Measurements from ENCODE around the gene CFHR2. TPM values are rescaled to one million over a fixed set of nuclear protein-coding genes. Genes with fewer than 3 reads are reported as not detected.
"Not testable (repeated sequence)": the region's sequence is repeated elsewhere in the genome, so short reads cannot be mapped to it uniquely, and the experiment has no call there.

The CFHR2 gene
- total RNA-seq (2014; rRNA removed): not detected in 2 replicates
- not detected for polyA plus RNA-seq (2012)

DNA sequence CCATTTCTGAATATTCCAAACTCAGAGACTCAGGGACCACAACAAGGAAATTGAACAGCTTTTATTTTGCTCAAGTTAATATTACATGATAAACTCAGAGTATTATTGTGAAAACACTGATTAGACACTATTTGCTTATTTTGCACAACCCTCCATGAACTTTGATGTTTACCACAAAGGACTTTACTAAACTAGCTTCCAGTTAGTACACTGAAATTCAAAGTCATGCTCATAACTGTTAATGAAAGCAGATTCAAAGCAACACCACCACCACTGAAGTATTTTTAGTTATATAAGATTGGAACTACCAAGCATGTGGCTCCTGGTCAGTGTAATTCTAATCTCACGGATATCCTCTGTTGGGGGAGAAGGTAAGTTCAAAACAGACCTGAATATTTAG, at the start of gene CFHR2:
TSS of gene CFHR2 (plus strand) at position 171 of the 400 bp plus-strand sequence. CDS start at position 314, 143 bp downstream.
- not testable (repeated sequence) for DNase-seq (ENCODE audit: low read depth)

DNA sequence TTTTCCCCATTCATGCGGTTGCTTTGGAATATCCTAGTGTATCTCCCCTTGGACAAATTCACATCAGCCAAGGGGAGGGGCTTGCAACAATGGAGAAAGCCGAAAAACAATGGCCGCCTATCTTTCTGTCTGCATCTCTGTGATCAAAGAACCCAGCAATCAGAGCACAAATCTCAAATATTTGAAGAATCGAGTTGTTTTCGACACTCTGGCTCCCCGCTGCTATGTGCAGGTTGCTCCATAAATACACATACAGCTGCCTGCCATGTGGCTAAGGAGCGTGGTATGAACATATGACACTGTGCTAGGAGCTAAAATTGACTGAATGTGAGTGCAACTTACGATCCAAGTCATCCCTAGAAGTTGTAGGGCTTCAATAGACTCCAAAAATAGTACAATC, 47.2 kb upstream of the CFHR2 start:
- DNase-seq (ENCODE audit: low read depth): no peak

DNA sequence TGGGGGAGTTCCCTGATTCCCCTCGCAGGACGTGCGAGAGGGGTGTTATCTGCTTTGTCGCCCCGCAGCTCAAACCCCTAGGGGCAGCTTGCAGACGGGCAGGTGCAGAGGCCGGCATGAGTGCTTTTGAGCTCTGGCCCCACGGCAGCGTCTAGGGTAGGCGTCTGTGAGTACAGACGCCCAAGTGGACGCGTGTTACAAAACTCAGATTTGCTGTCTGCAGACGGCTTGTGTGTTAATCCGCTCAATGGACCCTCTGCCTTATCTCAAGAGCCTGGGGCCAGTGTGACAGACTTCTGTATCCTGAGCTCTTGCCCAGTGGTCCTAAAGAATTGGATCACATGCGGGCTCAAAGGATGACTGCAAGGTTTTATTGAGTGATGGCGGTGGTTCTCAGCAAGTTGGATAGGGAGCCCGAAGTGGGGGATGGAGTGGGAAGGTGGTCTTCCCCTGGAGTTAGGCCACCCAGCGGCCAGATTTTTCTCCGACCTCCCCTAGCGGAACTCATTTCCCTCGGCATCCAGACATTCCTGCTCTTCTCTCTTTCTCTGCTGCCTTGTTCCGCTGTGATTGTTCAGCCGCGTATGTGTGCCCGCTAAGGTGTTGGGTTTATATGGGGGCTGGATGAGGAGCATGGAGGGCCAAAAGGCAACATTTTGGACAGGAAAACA, 46.2 kb upstream of the CFHR2 start:
- no peak for DNase-seq (ENCODE audit: low read depth)

DNA sequence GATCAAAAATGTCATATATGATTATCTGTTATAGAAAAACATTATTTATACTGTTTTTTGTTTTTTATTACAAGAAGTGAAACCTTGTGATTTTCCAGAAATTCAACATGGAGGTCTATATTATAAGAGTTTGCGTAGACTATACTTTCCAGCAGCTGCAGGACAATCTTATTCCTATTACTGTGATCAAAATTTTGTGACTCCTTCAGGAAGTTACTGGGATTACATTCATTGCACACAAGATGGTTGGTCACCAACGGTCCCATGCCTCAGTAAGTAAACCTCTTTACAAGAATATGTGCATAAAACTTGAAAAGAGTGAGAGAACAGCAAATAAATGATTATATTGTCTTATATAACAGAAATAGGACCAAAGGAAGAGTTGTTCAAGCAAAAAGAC, 41.2 kb upstream of the CFHR2 start:
- no peak for DNase-seq (ENCODE audit: low read depth)

DNA sequence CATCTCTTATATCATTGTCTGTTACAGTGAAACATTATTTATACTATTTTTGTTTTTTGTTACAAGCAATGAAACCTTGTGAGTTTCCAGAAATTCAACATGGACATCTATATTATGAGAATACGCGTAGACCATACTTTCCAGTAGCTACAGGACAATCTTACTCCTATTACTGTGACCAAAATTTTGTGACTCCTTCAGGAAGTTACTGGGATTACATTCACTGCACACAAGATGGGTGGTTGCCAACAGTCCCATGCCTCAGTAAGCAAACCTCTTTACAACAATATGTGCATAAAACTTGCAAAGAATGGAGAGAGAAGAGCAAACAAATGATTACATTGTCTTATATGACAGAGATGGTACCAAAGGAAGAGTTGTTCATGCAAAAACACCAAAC, 33.3 kb upstream of the CFHR2 start:
- no peak for DNase-seq (ENCODE audit: low read depth)

DNA sequence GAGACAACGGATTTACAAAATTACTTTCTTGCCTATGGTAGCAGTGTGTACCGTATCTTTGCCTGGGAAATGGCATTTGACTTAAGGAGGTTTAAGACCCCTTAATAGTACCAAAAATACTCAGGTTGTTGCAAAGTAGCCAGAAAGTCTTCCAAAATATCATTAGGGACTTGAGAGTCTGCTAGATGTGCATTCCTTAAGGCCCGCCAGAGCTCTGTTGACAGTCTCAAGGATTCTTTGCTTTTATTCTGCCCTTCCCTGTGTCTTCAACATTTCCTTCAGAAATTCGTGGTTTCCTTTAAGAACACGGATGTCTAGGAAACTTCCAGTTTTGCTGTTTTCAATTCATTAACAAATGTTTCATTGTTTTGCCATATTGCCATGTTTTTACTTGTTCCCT, 31.3 kb upstream of the CFHR2 start:
- not testable (repeated sequence) for DNase-seq (ENCODE audit: low read depth)

DNA sequence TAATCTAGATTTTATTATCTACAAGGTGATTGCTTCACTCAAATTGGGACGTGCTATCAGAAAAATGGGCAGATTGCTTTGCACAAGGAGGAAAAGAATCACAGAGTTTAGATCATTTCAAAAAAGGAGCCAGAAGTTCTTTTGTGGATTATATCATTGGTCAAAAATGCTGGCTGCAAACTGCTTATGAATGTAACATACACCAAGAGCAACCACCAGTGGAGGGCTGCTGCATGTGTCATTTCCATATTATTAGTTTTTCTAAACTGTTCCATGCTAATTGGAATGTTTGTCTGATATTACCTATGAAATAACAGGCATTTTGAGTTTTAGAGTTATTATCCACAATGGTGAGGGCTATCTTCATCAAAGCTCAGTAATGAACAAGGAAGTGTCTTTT, 16.7 kb upstream of the CFHR2 start:
- not testable (repeated sequence) for DNase-seq (ENCODE audit: low read depth)

DNA sequence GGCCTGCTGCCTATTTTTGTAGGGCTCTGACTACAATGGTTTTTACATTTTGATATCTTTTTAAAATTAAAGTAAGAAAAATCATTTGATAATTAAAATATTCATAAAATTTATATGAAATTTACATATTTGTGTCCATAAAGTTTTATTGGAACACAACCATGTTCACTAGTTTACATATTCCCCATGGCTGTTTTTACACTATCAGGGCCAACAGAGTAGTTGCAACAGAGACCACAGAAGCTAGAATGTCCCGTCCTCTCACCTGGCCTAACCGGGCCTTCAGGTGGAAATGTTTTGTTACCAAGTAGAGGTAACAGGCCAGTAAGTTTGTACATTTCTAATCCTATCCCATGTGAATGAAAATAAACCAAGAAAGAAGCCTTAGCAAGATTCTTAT, 10.7 kb upstream of the CFHR2 start:
- not testable (repeated sequence) for DNase-seq (ENCODE audit: low read depth)

DNA sequence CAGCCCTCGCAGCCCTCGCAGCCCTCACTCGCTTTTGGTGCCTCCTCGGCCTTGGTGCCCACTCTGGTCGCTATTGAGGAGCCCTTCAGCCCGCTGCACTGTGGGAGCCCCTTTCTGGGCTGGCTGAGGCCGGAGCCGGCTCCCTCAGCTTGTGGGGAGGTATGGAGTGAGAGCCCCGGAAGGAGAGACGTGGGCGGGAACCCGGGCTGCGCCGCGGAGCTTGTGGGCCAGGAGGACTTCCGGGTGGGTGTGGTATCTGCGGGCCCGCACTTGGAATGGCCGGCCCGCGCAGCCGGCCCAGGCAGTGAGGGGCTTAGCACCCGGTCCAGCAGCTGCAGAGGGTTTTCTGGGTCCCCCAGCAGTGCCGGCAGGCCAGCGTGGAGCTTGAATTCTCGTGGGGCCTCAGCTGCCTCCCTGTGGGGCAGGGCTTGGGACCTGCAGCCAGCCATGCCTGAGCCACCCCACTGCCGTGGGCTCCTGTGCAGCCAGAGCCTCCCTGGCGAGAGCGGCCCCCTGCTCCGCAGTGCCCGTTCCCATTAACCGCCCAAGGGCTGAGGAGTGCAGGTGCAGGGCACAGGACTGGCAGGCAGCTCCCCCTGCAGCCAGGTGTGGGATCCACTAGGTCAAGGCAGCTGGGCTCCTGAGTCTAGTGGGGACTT, 9.9 kb upstream of the CFHR2 start:
- DNase-seq (ENCODE audit: low read depth): no peak

DNA sequence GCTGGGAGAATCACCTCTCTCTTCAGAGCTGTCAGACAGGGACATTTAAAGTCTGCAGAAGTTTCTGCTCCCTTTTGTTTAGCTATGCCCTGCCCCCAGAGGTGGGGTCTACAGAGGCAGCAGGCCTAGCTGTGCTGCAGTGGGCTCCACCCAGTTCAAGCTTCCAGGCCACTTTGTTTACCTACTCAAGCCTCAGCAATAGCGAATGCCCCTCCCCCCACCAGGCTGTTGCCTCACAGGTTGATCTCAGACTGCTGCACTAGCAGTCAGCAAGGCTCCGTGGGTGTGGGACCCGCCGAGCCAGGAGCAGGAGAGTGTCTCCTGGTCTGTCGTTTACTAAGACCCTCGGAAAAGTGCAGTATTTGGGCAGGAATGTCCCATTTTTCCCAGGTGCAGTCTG, 2.1 kb upstream of the CFHR2 start:
- DNase-seq (ENCODE audit: low read depth): not testable (repeated sequence)

DNA sequence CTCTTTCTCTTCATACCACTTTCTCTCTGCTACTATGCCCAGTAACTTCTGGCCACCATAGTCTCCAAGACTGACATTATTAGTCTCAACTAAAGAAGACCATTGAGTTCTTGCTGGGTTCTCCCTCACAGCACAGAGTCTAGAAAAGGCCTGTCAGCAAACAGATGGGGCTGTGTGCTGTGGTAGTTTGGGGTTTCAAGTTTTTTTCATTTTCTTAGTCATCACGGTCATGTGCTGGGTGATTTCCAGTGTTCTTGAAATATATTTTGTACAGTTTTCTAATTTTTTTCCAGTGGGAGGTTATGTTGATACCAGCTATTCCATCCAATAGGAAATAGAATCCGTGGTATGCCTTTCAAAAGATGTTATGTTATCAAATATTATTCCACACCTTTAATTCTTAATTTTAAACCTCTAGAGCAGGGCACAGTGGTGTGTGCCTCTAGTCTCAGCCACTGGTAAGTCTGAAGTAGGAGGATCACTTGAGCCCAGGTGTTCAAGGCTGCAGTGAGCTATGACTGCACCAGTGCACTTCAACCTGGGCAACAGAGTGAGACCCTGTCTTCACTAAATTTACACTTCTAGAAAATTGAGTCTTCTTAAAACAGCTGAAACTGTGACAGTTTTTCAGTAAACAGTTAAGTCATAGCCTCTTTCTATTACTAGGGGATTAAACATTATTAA, 8.3 kb downstream of the CFHR2 start:
- DNase-seq (ENCODE audit: low read depth): peak; percentile 47

DNA sequence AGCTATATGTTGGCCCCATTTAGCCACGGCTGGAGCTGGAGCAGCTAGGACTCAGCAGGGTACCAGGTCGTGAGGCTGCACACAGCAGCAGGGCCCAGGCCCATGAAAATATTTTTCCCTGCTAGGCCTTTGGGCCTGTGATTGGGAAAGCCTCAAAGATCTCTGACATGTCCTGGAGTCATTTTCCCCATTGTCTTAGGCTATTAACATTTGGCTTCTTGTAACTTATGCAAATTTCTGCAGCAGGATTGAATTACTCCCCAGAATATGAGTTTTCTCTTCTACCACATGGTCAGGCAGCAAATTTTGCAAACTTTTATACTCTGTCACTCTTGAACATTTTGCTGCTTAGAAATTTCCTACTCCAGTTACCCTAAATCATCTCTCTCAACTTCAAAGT, 11.2 kb downstream of the CFHR2 start:
- no peak for DNase-seq (ENCODE audit: low read depth)

DNA sequence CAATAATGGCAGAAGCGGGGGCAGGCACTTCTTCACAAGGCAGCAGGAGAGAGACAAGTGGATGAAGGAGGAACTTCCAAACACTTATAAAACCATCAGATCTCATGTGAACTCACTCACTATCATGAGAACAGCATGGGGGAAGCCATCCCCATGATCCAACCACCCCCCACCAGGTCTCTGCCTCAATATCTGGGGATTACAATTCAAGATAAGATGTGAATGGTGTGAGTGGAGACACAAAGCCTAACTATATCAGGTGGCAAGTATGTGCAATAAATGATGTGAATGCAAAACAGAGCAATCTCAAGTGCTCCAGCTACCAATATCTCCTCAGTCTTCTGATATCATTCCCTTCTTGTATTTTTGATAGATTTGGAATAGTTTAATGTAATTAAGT, 12.4 kb downstream of the CFHR2 start:
- no peak for DNase-seq (ENCODE audit: low read depth)

DNA sequence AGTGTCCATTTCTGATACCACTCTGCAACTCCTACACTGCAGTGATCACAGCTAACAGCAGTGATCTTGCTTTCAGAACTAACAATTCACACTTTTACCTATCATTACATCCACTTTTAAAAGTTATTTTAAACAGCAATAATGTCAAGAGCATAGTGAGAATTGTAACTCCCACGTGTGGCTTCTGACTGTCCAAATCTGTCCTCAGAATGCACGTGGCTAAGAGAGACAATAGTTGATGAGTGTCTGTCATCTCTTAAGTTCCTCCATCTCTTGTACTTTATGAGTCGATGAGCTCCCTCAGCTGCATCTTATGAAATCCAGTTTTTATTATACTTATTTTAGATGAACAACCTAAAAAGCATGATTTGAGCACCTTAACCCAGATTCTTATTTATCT, 17.3 kb downstream of the CFHR2 start:
- no peak for DNase-seq (ENCODE audit: low read depth)

DNA sequence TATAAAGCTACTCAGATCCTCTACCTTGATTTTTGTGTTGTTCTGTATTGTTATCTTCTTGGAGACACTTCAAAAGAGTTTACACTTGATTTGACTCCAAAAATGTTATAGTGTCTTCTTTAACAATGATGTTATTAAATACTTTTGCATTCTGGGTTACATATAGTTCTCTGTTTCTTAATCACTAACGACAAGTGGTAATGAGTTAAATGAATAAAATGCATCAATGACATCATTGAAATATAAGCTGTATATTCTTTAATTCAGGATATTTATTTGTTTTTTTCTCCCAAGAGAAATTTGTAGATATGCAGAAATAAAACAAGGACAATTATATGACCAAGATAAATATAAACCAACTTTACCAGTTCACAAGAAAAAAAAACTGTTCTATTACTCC, 26.6 kb downstream of the CFHR2 start:
- DNase-seq (ENCODE audit: low read depth): no peak

DNA sequence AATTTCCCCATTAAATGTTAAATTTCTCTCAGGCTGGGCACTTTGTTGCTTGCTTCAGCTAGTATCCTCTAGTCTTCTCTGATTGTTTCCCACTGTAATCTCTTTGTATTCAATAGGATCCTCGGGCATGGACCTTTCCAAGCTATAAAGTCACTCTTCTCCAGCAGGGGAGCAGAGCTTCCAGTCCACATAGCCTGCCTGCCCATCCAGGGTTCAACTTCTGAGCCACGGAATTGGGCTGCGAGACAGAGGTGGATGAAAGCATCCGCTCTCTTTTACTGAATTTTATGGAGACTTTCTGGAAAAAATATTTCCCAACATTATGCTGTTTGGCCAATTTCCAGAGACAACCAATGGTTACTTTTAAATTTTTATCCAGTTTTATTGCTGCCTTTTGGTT, 32.7 kb downstream of the CFHR2 start:
- no peak for DNase-seq (ENCODE audit: low read depth)

DNA sequence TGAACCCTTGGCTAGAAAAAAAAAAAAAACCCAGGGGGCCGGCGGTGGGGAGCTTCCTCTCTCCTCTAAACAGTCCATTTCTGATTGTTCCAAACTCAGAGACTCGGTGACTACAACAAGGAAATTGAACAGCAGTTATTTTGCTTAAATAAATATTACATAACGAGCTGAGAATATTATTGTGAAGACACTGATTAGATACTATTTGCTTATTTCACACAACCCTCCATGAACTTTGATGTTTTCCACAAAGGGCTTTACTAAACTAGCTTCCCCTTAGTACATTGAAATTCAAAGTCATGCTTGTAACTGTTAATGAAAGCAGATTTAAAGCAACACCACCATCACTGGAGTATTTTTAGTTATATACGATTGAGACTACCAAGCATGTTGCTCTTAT, 33.7 kb downstream of the CFHR2 start, which contains the start of gene CFHR5:
TSS of gene CFHR5 (plus strand) at position 279 of the 400 bp plus-strand sequence. CDS start at position 388, 109 bp downstream.
- DNase-seq (ENCODE audit: low read depth): no peak

DNA sequence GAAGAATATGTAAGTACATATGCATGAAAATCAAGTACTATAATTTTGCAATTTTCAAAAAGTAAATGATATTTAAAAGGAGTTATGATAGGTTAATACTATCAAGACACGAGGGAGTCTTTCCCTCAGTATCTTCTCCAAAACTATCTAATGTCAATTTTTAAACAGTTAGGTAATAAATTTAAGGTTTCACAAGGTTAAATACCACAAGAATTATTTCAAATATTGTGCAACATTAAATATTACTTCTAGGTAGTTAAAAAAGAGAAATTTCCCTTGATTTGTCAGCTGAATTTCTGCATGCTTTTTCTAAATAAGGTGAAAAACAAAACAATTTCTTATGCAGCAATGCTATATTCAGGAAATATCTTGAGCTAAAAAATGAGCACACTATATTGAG, 37.3 kb downstream of the CFHR2 start:
- no peak for DNase-seq (ENCODE audit: low read depth)

DNA sequence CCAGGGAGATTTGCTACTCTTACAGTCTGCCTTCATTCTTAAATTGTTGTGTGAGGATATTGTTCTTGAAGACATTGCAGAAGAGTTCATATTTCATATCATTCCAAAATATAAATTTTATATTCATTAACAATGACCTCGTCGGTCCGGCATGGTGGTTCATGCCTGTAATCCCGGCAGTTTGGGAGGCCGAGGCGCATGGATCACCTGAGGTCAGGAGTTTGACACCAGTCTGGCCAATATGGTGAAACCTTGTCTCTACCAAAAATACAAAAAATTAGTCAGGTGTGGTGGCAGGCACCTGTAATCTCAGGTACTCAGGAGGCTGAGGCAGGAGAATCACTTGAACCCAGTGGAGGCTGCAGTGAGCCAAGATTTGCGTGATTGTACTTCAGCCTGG, 38.7 kb downstream of the CFHR2 start:
- DNase-seq (ENCODE audit: low read depth): not testable (repeated sequence)

DNA sequence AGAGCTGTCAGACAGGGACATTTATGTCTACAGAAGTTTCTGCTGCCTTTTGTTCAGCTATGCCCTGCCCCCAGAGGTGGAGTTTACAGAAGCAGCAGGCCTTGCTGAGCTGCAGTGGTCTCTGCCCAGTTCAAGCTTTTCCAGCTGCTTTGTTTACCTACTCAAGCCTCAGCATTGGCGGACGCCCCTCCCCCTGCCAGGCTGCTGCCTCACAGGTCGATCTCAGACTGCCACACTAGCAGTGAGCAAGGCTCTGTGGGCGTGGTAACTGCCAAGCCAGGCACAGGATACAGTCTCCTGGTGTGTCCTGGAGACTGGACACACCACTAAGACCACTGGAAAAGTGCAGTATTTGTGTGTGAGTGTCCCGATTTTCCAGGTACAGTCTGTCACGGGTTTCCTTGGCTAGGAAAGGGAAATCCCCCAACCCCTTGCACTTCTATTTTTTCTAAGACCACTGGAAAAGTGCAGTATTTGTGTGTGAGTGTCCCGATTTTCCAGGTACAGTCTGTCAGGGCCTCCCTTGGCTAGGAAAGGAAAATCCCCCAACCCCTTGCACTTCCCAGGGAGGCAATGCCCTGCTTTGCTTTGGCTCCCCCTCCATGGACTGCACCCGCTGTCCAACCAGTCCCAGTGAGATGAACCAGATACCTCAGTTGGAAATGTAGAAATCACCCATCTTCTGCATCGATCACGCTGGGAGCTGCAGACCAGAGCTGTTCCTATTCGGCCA, 48.5 kb downstream of the CFHR2 start:
- peak; percentile 5 for DNase-seq (ENCODE audit: low read depth)

DNA sequence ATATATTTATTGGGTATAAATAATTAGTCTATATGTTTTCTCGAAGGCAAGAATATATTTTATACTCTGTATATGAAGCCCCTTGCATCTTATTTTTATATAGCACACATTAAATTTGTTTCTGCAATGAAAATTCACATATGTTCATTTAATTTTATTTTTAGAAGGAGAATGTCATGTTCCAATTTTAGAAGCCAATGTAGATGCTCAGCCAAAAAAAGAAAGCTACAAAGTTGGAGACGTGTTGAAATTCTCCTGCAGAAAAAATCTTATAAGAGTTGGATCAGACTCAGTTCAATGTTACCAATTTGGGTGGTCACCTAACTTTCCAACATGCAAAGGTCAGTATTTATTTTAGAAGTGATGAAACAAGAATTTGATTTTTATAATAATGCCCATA, 50.4 kb downstream of the CFHR2 start:
- DNase-seq (ENCODE audit: low read depth): no peak

DNA sequence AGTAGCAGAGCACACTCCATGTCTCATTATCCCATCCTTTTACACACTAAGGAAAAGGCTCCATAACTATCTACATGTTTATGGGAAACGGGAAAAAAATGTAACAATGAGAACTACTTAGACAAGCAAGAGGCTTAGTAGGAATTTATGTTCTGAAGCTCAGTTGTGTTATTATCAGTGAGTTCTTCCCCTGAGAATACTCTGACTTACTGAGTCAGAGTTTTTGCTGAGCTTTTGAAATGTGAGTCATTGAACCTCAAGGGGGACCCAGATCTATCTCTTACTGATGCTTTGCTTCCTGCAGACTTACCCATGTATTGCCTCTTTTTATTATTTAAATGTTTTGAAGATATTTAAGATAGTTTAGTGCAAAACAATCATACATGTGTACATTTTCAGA, 53.9 kb downstream of the CFHR2 start:
- peak; percentile 87 for DNase-seq (ENCODE audit: low read depth)

Data from LHCN-M2 (cell line).